ENCODE measurements around the gene PXK.
"Not testable (repeated sequence)": the region's sequence is repeated elsewhere in the genome, so short reads cannot be mapped to it uniquely, and the experiment has no call there.

Gene PXK

DNA sequence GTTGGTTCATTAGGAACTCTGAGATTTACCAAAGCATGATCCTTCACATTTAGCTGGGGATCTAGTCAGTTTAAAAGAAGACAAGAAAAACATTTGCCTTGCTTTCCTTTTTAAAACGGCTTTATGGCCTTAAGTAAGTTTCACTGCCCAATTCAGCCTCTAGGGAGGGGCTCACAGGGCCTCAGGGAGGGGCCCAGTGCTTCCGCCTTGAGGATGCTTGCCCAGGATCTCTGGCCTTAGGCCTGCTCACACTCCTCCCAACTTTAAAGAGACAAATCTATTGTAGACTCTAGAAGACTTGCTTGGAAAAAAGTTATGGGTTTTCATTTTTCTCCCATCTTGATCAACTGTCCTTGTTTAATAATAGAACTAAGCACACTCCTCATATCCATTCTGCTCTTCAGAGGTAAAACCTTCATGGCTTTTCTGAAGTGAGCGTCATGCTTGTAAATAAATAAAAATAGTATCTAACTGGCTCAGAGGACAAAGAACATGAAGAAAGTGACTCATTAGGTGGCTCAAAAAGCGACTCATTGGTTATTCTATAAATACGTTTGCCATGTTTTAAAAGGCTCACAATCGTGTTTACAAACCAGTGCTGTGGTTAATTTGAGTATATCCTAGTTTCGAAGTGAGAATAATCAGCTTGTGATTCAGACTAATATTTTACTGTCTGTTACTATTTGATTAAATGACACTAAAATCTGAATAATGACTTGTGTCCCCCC lies 87.3 kb downstream of the PXK start:
- no peak for DNase-seq (ENCODE audit: low read depth in 2 of 2)

- DNase-seq (ENCODE audit: low read depth in 2 of 2): no peak
Observed at GRCh38 chr3:58421004-58421403, 88.3 kb downstream of the PXK start.

DNA sequence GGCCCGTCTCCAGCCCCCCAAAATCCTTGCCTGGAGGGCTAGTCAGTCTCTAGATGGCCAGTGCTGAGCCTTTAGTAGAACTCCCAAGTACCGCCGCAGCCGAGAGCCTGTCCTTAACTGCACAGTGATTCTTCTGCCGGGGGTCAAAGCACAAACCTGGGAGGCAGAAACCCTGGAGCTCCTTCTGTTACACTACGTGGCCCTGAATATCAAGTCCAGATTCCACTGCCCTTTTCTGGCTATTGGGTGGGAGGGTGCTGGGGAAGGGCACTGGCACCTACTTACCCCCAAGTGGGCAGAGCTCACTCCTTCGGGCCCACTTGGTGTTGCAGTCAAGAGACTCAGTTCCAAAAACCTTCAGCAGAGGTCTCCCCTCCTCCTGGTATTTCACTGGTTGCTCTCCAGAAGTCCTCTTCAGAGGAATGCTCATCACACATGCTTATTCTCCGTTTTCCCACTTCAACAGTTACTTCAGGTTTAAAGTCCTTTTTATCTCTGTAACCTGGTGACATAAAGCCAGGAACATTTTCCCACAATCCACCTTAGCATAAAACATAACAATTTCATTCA lies 90.1 kb downstream of the PXK start:
- no peak for DNase-seq (ENCODE audit: low read depth in 2 of 2)

DNA sequence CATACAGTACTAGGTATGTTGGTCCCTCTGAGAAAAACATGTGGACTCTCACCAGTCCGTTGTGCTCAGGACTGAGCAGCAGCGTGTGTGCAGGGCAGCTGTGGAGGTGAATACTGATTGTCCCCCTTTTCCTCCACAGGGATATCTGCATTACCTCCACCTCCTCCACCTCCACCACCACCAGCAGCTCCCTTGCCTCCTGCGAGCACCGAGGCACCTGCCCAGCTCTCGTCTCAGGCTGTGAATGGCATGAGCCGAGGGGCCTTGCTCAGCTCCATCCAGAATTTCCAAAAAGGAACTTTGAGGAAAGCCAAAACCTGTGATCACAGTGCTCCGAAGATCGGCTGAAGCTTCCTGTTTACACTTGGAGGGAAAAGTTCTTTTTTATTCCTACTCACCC lies 91.9 kb downstream of the PXK start:
- DNase-seq (ENCODE audit: low read depth in 2 of 2): no peak

DNA sequence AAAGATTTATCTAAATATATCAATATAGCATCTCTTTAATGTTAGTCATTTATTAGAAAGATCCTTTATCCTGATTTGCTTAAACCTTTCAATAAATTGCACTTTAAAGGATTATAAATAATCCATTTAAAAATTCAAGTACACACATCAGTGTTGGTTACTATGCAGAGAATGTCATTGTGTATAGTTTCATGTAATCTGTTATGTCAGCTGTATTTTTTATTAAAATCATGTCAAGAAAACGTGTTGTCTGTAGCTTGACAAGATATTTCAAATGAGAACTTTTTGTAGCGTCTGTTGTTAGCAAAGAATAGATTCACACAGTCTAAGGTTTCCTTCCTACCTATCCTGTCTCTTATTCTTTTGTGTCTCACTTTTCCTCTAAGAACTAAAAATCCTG lies 93.1 kb downstream of the PXK start:
- no peak for DNase-seq (ENCODE audit: low read depth in 2 of 2)

GRCh38 chr3:58427661-58428361 lies 95.1 kb downstream of the PXK start:
- DNase-seq (ENCODE audit: low read depth in 2 of 2): no peak

GRCh38 chr3:58429657-58430056 lies 97.0 kb downstream of the PXK start:
- no peak for DNase-seq (ENCODE audit: low read depth in 2 of 2)

GRCh38 chr3:58432905-58433304 lies 100.2 kb downstream of the PXK start:
- no peak for DNase-seq (ENCODE audit: low read depth in 2 of 2)

DNA sequence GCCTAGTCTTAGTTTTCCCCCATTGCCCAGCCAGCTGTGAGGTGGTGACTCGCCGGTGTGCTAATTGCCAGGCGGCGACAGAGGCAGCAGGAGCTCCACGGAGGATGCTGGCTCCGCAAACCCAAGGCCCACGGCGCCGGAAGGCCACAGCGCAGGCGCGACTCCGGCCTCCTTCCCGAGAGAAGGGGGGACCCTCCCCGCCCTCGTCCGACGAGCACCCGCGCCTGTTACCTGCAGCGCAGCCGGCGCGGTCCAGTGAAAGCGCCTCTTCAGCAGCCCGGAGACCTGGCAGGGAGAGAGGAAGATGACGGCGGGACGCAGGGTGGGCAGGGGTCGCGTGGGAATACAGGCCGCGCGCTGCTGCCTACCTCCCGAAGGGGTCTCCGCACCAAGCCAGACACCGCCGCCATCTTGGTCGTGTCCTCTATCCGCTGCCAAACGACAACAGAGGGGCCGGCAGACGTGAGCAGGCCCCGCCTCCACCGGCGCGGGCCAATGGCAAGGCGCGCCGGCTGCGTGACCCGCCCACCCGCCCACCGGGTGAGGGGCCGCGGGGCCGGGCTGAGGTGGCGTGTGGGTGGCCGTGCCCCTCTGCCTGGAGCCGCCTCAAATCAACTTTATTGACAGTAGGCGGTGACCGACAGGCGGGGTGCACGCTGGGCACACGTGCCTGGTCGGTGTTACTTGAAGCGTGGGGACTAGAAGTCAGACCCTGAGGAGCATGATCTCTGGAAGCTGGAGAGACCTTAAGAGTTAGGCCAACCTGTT lies 100.9 kb downstream of the PXK start, which contains the start of gene PDHB:
TSS of gene PDHB (minus strand) at position 433 of the 768 bp plus-strand sequence. CDS start at position 410, 23 bp downstream.
- peak; percentile 70 to 80 for DNase-seq (ENCODE audit: low read depth in 2 of 2)

DNA sequence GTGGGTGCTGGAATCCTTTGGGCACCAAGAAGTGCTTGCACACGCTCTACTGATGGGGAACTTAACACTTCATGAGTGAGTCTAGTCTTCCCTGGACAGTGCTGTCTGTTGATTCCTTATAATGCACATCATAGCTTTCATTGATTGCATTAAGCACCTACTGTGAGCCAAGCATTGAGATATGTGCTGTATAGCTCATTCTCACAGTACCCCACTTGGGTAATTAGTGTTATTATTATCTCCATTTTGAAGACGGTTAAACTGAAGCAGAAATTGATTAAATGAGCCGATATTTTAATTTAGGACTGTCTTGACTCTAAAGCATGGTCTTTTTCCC lies 101.4 kb downstream of the PXK start:
- no peak for DNase-seq (ENCODE audit: low read depth in 2 of 2)

DNA sequence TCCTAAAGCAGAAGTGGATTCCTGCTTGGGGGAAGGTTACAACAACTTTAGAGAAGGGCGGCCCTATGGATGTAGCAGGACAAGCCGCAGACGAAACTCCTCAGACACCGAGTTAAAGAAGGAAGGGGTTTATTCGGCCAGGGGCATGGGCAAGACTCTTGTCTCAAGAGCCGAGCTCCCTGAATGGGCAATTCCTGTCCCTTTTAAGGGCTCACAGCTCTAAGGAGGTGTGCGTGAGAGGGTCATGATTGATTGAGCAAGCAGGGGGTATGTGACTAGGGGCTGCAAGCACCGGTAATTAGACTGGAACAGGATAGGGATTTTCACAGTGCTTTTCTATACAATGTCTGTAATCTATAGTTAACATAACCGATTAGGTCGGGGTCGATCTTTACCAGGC lies 101.8 kb downstream of the PXK start:
- no peak for DNase-seq (ENCODE audit: low read depth in 2 of 2)

GRCh38 chr3:58434990-58435389 lies 102.3 kb downstream of the PXK start:
- DNase-seq (ENCODE audit: low read depth in 2 of 2): no peak

DNA sequence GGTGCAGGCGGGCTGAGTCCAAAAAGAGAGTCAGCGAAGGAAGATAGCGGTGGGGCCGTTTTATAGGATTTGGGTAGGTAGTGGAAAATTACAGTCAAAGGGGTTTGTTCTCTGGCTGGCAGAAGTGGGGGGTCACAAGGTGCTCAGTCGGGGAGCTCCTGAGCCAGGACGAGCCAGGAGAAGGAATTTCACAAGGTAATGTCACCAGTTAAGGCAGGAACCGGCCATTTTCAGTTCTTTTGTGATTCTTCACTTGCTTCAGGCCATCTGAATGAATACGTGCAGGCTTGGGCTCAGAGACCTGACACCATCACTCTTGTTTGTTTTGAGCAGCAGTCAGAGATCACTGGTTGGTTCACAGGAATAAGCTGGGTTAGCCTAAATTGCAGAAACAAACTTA lies 104.6 kb downstream of the PXK start:
- not testable (repeated sequence) for DNase-seq (ENCODE audit: low read depth in 2 of 2)

- DNase-seq (ENCODE audit: low read depth in 2 of 2): not testable (repeated sequence)
Observed at GRCh38 chr3:58440996-58441355, 108.3 kb downstream of the PXK start.

GRCh38 chr3:58441514-58442450 lies 109.1 kb downstream of the PXK start:
- no peak for DNase-seq (ENCODE audit: low read depth in 2 of 2)

- no peak for DNase-seq (ENCODE audit: low read depth in 2 of 2)
Observed at GRCh38 chr3:58452176-58452575, 119.5 kb downstream of the PXK start.

DNA sequence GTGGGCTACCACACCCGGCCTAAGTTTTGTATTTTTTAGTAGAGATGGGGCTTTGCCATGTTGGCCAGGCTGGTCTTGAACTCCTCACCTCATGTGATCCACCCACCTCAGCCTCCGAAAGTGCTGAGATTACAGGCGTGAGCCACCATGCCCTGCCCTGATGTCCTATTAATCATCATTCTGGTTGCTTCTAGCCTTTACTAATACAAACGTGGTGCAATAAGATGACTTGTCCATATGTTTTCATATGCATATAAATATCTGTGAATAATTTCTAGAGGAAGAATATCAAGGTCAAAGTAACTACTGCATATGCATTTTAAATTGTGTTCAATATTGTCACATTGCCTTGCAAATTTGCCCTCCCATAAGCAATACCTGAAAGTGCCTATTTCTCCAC lies 126.5 kb downstream of the PXK start:
- no peak for DNase-seq (ENCODE audit: low read depth in 2 of 2)

DNA sequence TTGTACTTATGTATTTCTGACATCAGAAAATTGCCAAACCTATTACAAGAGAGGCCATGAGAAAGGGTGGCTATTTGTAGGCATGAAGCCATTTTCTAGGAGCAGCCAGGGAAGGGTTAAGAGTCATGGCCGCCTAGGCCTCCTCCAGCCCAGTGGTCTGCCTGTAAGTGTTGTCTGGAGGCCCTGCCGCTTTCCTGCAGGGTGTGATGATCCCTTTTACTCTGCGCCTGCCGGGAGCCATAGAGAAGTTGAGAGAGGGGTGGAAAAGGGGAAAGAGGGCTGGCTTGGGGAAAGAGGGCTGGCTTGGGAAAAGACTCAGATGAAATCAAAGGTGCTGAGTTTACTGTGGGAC lies 130.1 kb downstream of the PXK start:
- DNase-seq (ENCODE audit: low read depth in 2 of 2): no peak

GRCh38 chr3:58463181-58463941 lies 130.7 kb downstream of the PXK start:
- DNase-seq (ENCODE audit: low read depth in 2 of 2): peak; percentile 44 to 56

- no peak for DNase-seq (ENCODE audit: low read depth in 2 of 2)
Observed at GRCh38 chr3:58463942-58464271, 131.2 kb downstream of the PXK start.

- no peak for DNase-seq (ENCODE audit: low read depth in 2 of 2)
Observed at GRCh38 chr3:58464866-58465265, 132.2 kb downstream of the PXK start.

Measured in stimulated activated CD8-positive, alpha-beta memory T cell treated with anti-CD3 and anti-CD28 coated beads, Interleukin-2, amount 100 ng/mL, for 1 hour (primary cell).